SK-N-SH (cell line): ENCODE data around the gene ADCY1. TPM values are rescaled to one million over a fixed set of nuclear protein-coding genes. Genes with fewer than 3 reads are reported as not detected.

Experiments
- CTCF ChIA-PET: fragments of 300-600, 350-600 bp; formaldehyde crosslinking; extraction: SDS; loops from one replicate; lab custom pipeline; 2021; lab: Yijun Ruan, JAX
- POLR2A ChIA-PET: fragments of 350-600 bp; sonication (Branson Sonifier 250); formaldehyde crosslinking; extraction: SDS; loops from one replicate; lab custom pipeline; 2020; ENCODE audit warnings: antibody characterized with exemption, inconsistent platforms; lab: Yijun Ruan, JAX
- DNase-seq: peaks from one replicate; pipeline ENCODE4 v3.0.0; 2012
- H2AFZ ChIP-seq: fragments of 200-600 bp; sonication (generic); 2 replicates; pipeline ENCODE4 v1.8.1; 2016; ENCODE audit warnings: antibody characterized with exemption, mild to moderate bottlenecking, low read depth
- H3F3A ChIP-seq: fragments of 200-600 bp; sonication (generic); replicated peaks from 2 replicates; pipeline ENCODE3; 2016; ENCODE audit warnings: antibody characterized with exemption, mild to moderate bottlenecking; ENCODE audit not compliant: insufficient read depth
- H3K27ac ChIP-seq, 2 experiments: fragments of 200-500 bp in 1 of 2; fragments of 200-600 bp in 1 of 2; sonication (Bioruptor generic) in 1 of 2; sonication (generic), shearing (Covaris generic) in 1 of 2; 2 replicates each; pipeline versions ENCODE4 v1.5.1 to v1.6.1; 2014 to 2016; ENCODE audit warnings: low read depth in 2 of 2, inconsistent platforms in 1 of 2, low read length in 1 of 2, mild to moderate bottlenecking in 1 of 2, mixed read lengths in 1 of 2
- H3K27me3 ChIP-seq: fragments of 200-600 bp; sonication (generic), shearing (Covaris generic); 2 replicates; pipeline ENCODE4 v1.6.1; 2016; ENCODE audit warnings: mixed run types; ENCODE audit not compliant: insufficient read depth
- H3K36me3 ChIP-seq, 2 experiments: fragments of 200-500 bp in 1 of 2; fragments of 200-600 bp in 1 of 2; sonication (Bioruptor generic) in 1 of 2; sonication (generic) in 1 of 2; replicated peaks in 1 of 2; 2 replicates each; pipeline versions ENCODE3 to v1.5.1; 2014 to 2016; ENCODE audit warnings: low read length in 1 of 2, mild to moderate bottlenecking in 1 of 2; ENCODE audit not compliant: insufficient read depth in 2 of 2, control insufficient read depth in 1 of 2
- H3K4me1 ChIP-seq, 2 experiments: fragments of 200-500 bp in 1 of 2; fragments of 200-600 bp in 1 of 2; sonication (Bioruptor generic) in 1 of 2; sonication (generic), shearing (Covaris generic) in 1 of 2; 2 replicates each; pipeline versions ENCODE4 v1.5.1 to v1.6.1; 2014 to 2016; ENCODE audit warnings: low read depth in 1 of 2, low read length in 1 of 2, mixed run types in 1 of 2; ENCODE audit not compliant: insufficient read depth in 2 of 2, control insufficient read depth in 1 of 2
- H3K4me2 ChIP-seq: fragments of 200-600 bp; sonication (generic), shearing (Covaris generic); 2 replicates; pipeline ENCODE4 v1.6.1; 2017; ENCODE audit warnings: mixed run types
- H3K4me3 ChIP-seq, 2 experiments: fragments of 200-500 bp in 1 of 2; fragments of 200-600 bp in 1 of 2; sonication (Bioruptor generic) in 1 of 2; sonication (generic), shearing (Covaris generic) in 1 of 2; 2 replicates each; pipeline versions ENCODE4 v1.5.1 to v1.8.1; 2014 to 2016; ENCODE audit warnings: low read depth in 2 of 2, inconsistent platforms in 1 of 2, low read length in 1 of 2, mild to moderate bottlenecking in 1 of 2, mixed read lengths in 1 of 2, moderate library complexity in 1 of 2
- H3K79me2 ChIP-seq: fragments of 200-600 bp; sonication (generic); 2 replicates; pipeline ENCODE4 v1.8.1; 2017; ENCODE audit warnings: mild to moderate bottlenecking; ENCODE audit not compliant: insufficient read depth
- H3K9ac ChIP-seq: fragments of 200-600 bp; sonication (generic); 2 replicates; pipeline ENCODE4 v1.6.1; 2017; ENCODE audit warnings: mixed run types
- H3K9me2 ChIP-seq: fragments of 200-600 bp; sonication (generic); 2 replicates; pipeline ENCODE4 v1.6.1; 2017; ENCODE audit warnings: mixed run types
- H3K9me3 ChIP-seq: fragments of 200-600 bp; sonication (generic); 2 replicates; pipeline ENCODE4 v1.6.1; 2017; ENCODE audit warnings: mixed run types, mild to moderate bottlenecking, moderate library complexity
- H4K20me1 ChIP-seq: fragments of 200-600 bp; sonication (generic); 2 replicates; pipeline ENCODE4 v1.6.1; 2017; ENCODE audit warnings: mild to moderate bottlenecking, mixed run types; ENCODE audit not compliant: insufficient read depth
- CHD2 ChIP-seq: fragments of 150-350 bp; IDR thresholded peaks from 2 replicates; pipeline ENCODE4 v1.6.1; 2018; ENCODE audit warnings: low read length; ENCODE audit not compliant: partially characterized antibody
- ELF1 ChIP-seq: IDR thresholded peaks from 2 replicates; pipeline ENCODE4 v1.4.0; 2012
- EZH2phosphoT487 ChIP-seq: fragments of 200-600 bp; sonication (generic); IDR thresholded peaks from 2 replicates; pipeline ENCODE4 v1.6.1; 2017; ENCODE audit warnings: low read depth, mixed run types, mild to moderate bottlenecking, antibody characterized with exemption, moderate library complexity, borderline replicate concordance
- FOXJ3 ChIP-seq: sonication (generic); formaldehyde crosslinking; IDR thresholded peaks from 2 replicates; pipeline ENCODE4 v1.5.1; 2020; ENCODE audit warnings: mild to moderate bottlenecking, missing genetic modification reagents
- GABPA ChIP-seq: IDR thresholded peaks from 2 replicates; pipeline ENCODE4 v1.4.0; 2012; ENCODE audit warnings: low read depth, mild to moderate bottlenecking
- GATA2 ChIP-seq: sonication (generic); formaldehyde crosslinking; IDR thresholded peaks from 2 replicates; pipeline ENCODE4 v1.5.0; 2020; ENCODE audit warnings: mild to moderate bottlenecking, missing genetic modification reagents
- JUND ChIP-seq: IDR thresholded peaks from 2 replicates; pipeline ENCODE4 v1.4.0; 2012
- MEF2A ChIP-seq: IDR thresholded peaks from 2 replicates; pipeline ENCODE4 v1.4.0; 2012; ENCODE audit warnings: low read depth, borderline replicate concordance
- NRF1 ChIP-seq: IDR thresholded peaks from 2 replicates; pipeline ENCODE4 v1.6.1; 2012; ENCODE audit warnings: low read depth, mild to moderate bottlenecking, low read length
- RCOR1 ChIP-seq: fragments of 150-350 bp; IDR thresholded peaks from 2 replicates; pipeline ENCODE4 v1.6.1; 2017; ENCODE audit warnings: antibody characterized with exemption, low read length
- RFX5 ChIP-seq: IDR thresholded peaks from 2 replicates; pipeline ENCODE4 v1.6.1; 2012; ENCODE audit warnings: mild to moderate bottlenecking, improper control_type of control experiment, low read length
- SIN3A ChIP-seq: IDR thresholded peaks from 2 replicates; pipeline ENCODE4 v1.6.1; 2012; ENCODE audit warnings: low read depth, mild to moderate bottlenecking, low read length, moderate library complexity, borderline replicate concordance
- TAF1 ChIP-seq: IDR thresholded peaks from 2 replicates; pipeline ENCODE4 v1.6.1; 2012; ENCODE audit warnings: low read depth, mild to moderate bottlenecking, low read length, moderate library complexity, borderline replicate concordance
- WGBS: methylation state at CpG from one replicate; pipeline ENCODE4 v1.1.6; 2017; ENCODE audit warnings: low lambda C conversion rate; 5-methylcytosine and 5-hydroxymethylcytosine counted together
- polyA plus RNA-seq, 3 experiments: library from polyadenylated mRNA; depleted of rRNA; stranded (reverse); fragments of >200 nt; gene quantifications; 2 replicates each; pipeline ENCODE4 v1.2.3, GENCODE V29; 2012
- TF ChIP-seq, protein P1 (sequence below): fragments of 150-350 bp; IDR thresholded peaks from 2 replicates; pipeline ENCODE4 v1.6.1; 2017; ENCODE audit warnings: antibody characterized with exemption, low read length, low read depth, borderline replicate concordance
- TF ChIP-seq, protein P2 (sequence below): IDR thresholded peaks from 2 replicates; pipeline ENCODE4; 2012
- TF ChIP-seq, protein P3 (sequence below): fragments of 200-600 bp; sonication (generic); IDR thresholded peaks from 2 replicates; pipeline ENCODE4 v1.6.1; 2017; ENCODE audit warnings: antibody characterized with exemption, mild to moderate bottlenecking, moderate library complexity
- TF ChIP-seq, protein P4 (sequence below): IDR thresholded peaks from 2 replicates; pipeline ENCODE4 v1.4.0; 2012; ENCODE audit warnings: low read depth, borderline replicate concordance
- TF ChIP-seq, protein P5 (sequence below): IDR thresholded peaks from 2 replicates; pipeline ENCODE4 v1.4.0; 2012; ENCODE audit warnings: low read depth
- TF ChIP-seq, protein P6 (sequence below): fragments of 150-350 bp; IDR thresholded peaks from 2 replicates; pipeline ENCODE4 v1.6.1; 2016; ENCODE audit warnings: mild to moderate bottlenecking, low read depth, low read length

The ADCY1 gene
- polyA plus RNA-seq, 1 of the 3 experiments (the other 2 are of a cell fraction): 0.16 TPM

DNA sequence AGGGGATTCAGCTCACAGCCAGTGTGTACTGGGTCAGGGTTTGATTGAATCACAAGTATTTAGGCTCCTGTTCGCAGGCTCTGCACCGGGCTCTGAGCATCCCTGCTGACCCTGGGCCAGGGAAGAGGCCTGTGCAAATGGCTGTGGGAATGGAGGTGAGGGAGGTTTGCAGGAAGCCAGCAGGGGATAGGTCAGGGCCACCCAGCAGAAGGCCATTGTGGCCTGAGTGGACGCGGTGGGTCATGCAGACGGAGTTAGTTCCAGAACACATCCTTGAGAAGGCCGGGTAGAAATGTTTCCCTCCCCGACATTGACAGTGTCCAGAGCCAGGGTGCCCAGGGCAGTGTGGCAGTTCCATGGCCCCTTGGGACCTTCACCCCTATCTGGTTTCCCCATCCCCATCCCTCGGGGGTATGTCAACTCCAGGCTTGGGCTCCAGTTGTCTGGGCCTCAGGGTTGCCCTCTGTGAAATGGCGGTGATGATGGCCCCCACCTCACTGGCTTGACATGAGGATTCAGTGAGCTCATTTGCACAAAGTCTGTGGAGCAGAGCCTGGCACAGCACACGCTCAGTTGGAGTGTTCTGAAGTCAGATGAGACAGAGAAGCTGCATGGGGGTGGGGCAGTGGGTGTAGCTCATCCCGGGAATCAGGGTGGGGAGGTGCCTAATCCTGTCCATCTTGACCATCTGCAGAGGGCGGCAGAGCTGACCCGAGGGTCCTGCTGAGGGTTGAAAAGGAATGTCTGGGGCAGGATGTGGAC, 107.6 kb downstream of the ADCY1 start:
- Histone ChIP-seq H3K4me1 (no peaks in the 10 kb centered on the region), H3K79me2 (no peaks in the 10 kb centered on the region), H3K9ac (no peak overlapping the region), H3K36me3 (no peaks in the 10 kb centered on the region), H4K20me1 (no peaks in the 10 kb centered on the region), H3F3A (no peaks in the 10 kb centered on the region), H2AFZ (no peak overlapping the region), H3K27me3 (no peaks in the 10 kb centered on the region), H3K9me2 (no peaks in the 10 kb centered on the region), H3K9me3 (no peaks in the 10 kb centered on the region), H3K4me2 (no peak overlapping the region), H3K27ac (no peak overlapping the region), H3K4me3 (no peak overlapping the region)
- POLR2A ChIA-PET: no interaction called here
- CTCF ChIA-PET: no interaction called here
- 64% methylated on average over 10 of the region's 13 CpGs for WGBS
- TF ChIP-seq NRF1 (no peak), GABPA (no peak), TAF1 (no peak), RCOR1 (no peak), GATA2 (CRISPR knock-in tag) (no peak), EZH2phosphoT487 (no peak), JUND (no peak), SIN3A (no peak), FOXJ3 (CRISPR knock-in tag) (no peak), RFX5 (no peak), CHD2 (no peak), ELF1 (no peak), MEF2A (no peak)
- TF ChIP-seq, protein P1, sequence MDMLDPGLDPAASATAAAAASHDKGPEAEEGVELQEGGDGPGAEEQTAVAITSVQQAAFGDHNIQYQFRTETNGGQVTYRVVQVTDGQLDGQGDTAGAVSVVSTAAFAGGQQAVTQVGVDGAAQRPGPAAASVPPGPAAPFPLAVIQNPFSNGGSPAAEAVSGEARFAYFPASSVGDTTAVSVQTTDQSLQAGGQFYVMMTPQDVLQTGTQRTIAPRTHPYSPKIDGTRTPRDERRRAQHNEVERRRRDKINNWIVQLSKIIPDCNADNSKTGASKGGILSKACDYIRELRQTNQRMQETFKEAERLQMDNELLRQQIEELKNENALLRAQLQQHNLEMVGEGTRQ: no peak
- TF ChIP-seq, protein P2, sequence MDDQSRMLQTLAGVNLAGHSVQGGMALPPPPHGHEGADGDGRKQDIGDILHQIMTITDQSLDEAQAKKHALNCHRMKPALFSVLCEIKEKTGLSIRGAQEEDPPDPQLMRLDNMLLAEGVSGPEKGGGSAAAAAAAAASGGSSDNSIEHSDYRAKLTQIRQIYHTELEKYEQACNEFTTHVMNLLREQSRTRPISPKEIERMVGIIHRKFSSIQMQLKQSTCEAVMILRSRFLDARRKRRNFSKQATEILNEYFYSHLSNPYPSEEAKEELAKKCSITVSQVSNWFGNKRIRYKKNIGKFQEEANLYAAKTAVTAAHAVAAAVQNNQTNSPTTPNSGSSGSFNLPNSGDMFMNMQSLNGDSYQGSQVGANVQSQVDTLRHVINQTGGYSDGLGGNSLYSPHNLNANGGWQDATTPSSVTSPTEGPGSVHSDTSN: no peak
- TF ChIP-seq, protein P3, sequence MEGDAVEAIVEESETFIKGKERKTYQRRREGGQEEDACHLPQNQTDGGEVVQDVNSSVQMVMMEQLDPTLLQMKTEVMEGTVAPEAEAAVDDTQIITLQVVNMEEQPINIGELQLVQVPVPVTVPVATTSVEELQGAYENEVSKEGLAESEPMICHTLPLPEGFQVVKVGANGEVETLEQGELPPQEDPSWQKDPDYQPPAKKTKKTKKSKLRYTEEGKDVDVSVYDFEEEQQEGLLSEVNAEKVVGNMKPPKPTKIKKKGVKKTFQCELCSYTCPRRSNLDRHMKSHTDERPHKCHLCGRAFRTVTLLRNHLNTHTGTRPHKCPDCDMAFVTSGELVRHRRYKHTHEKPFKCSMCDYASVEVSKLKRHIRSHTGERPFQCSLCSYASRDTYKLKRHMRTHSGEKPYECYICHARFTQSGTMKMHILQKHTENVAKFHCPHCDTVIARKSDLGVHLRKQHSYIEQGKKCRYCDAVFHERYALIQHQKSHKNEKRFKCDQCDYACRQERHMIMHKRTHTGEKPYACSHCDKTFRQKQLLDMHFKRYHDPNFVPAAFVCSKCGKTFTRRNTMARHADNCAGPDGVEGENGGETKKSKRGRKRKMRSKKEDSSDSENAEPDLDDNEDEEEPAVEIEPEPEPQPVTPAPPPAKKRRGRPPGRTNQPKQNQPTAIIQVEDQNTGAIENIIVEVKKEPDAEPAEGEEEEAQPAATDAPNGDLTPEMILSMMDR: no peak
- TF ChIP-seq, protein P4, sequence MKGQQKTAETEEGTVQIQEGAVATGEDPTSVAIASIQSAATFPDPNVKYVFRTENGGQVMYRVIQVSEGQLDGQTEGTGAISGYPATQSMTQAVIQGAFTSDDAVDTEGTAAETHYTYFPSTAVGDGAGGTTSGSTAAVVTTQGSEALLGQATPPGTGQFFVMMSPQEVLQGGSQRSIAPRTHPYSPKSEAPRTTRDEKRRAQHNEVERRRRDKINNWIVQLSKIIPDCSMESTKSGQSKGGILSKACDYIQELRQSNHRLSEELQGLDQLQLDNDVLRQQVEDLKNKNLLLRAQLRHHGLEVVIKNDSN: no peak
- TF ChIP-seq, protein P5, sequence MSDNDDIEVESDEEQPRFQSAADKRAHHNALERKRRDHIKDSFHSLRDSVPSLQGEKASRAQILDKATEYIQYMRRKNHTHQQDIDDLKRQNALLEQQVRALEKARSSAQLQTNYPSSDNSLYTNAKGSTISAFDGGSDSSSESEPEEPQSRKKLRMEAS: no peak
- TF ChIP-seq, protein P6, sequence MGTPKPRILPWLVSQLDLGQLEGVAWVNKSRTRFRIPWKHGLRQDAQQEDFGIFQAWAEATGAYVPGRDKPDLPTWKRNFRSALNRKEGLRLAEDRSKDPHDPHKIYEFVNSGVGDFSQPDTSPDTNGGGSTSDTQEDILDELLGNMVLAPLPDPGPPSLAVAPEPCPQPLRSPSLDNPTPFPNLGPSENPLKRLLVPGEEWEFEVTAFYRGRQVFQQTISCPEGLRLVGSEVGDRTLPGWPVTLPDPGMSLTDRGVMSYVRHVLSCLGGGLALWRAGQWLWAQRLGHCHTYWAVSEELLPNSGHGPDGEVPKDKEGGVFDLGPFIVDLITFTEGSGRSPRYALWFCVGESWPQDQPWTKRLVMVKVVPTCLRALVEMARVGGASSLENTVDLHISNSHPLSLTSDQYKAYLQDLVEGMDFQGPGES: no peak
- no peak for DNase-seq
